Measurements from ENCODE around the gene MON1B. TPM values are rescaled to one million over a fixed set of nuclear protein-coding genes. Genes with fewer than 3 reads are reported as not detected.

Gene MON1B
- total RNA-seq, 1 experiment from 2014 or later = 49.1 TPM

DNA sequence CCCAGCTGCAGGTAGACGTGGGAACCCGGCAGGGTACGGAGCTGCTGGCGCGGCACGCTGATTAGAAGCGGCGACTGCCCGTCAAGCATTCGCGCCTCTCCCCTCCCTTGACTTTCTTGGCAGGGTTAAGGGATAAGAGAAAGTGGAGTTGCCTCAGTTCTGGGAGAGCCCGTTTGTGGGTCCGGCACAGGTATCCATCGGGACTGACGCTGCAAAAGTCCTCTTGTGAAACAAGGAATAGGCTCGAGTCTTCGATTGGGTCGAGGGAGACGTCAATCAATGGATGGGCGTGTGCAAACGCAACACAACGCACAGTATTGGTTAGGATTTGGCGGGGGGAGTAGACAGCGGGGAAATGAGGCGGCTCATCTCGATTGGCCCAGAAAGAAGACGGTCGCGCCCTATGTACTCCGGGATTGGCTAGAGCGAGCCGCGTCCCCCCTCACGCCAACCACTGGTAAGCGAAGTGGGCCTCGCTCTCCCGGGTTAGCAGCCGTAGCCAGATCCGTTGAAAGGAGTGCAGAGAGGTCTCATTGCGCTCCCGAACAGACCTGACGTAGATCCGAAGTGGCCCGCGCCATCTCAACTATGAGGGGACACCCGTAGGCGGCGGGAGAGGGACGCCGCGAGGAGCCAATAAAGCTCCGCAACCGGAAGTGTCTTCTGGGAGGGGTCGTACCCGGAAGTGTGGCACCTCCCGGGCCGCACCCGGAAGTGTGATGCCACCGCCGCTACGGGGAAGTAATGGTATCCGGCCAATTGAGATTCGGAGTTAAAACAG is at the start of gene MON1B (continued):
- TF ChIP-seq, protein P1, sequence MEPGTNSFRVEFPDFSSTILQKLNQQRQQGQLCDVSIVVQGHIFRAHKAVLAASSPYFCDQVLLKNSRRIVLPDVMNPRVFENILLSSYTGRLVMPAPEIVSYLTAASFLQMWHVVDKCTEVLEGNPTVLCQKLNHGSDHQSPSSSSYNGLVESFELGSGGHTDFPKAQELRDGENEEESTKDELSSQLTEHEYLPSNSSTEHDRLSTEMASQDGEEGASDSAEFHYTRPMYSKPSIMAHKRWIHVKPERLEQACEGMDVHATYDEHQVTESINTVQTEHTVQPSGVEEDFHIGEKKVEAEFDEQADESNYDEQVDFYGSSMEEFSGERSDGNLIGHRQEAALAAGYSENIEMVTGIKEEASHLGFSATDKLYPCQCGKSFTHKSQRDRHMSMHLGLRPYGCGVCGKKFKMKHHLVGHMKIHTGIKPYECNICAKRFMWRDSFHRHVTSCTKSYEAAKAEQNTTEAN (CRISPR knock-in tag; IDR thresholded peaks at IDR 0.05) = no peak
- no peak for TF ChIP-seq RORB (CRISPR knock-in tag; IDR thresholded peaks at IDR 0.05)
- TF ChIP-seq, protein P2, sequence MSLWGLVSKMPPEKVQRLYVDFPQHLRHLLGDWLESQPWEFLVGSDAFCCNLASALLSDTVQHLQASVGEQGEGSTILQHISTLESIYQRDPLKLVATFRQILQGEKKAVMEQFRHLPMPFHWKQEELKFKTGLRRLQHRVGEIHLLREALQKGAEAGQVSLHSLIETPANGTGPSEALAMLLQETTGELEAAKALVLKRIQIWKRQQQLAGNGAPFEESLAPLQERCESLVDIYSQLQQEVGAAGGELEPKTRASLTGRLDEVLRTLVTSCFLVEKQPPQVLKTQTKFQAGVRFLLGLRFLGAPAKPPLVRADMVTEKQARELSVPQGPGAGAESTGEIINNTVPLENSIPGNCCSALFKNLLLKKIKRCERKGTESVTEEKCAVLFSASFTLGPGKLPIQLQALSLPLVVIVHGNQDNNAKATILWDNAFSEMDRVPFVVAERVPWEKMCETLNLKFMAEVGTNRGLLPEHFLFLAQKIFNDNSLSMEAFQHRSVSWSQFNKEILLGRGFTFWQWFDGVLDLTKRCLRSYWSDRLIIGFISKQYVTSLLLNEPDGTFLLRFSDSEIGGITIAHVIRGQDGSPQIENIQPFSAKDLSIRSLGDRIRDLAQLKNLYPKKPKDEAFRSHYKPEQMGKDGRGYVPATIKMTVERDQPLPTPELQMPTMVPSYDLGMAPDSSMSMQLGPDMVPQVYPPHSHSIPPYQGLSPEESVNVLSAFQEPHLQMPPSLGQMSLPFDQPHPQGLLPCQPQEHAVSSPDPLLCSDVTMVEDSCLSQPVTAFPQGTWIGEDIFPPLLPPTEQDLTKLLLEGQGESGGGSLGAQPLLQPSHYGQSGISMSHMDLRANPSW (CRISPR knock-in tag; conservative IDR thresholded peaks at IDR 0.05; ENCODE audit: low read depth) = no peak
- TF ChIP-seq, protein P3, sequence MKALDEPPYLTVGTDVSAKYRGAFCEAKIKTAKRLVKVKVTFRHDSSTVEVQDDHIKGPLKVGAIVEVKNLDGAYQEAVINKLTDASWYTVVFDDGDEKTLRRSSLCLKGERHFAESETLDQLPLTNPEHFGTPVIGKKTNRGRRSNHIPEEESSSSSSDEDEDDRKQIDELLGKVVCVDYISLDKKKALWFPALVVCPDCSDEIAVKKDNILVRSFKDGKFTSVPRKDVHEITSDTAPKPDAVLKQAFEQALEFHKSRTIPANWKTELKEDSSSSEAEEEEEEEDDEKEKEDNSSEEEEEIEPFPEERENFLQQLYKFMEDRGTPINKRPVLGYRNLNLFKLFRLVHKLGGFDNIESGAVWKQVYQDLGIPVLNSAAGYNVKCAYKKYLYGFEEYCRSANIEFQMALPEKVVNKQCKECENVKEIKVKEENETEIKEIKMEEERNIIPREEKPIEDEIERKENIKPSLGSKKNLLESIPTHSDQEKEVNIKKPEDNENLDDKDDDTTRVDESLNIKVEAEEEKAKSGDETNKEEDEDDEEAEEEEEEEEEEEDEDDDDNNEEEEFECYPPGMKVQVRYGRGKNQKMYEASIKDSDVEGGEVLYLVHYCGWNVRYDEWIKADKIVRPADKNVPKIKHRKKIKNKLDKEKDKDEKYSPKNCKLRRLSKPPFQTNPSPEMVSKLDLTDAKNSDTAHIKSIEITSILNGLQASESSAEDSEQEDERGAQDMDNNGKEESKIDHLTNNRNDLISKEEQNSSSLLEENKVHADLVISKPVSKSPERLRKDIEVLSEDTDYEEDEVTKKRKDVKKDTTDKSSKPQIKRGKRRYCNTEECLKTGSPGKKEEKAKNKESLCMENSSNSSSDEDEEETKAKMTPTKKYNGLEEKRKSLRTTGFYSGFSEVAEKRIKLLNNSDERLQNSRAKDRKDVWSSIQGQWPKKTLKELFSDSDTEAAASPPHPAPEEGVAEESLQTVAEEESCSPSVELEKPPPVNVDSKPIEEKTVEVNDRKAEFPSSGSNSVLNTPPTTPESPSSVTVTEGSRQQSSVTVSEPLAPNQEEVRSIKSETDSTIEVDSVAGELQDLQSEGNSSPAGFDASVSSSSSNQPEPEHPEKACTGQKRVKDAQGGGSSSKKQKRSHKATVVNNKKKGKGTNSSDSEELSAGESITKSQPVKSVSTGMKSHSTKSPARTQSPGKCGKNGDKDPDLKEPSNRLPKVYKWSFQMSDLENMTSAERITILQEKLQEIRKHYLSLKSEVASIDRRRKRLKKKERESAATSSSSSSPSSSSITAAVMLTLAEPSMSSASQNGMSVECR (CRISPR knock-in tag; IDR thresholded peaks at IDR 0.05; ENCODE audit: borderline replicate concordance) = peak; percentile 11; the same call in 1 of the 2 replicates
- peak; percentile 62 for TF ChIP-seq ETV6 (CRISPR knock-in tag; IDR thresholded peaks at IDR 0.05)
- TF ChIP-seq, protein P4, sequence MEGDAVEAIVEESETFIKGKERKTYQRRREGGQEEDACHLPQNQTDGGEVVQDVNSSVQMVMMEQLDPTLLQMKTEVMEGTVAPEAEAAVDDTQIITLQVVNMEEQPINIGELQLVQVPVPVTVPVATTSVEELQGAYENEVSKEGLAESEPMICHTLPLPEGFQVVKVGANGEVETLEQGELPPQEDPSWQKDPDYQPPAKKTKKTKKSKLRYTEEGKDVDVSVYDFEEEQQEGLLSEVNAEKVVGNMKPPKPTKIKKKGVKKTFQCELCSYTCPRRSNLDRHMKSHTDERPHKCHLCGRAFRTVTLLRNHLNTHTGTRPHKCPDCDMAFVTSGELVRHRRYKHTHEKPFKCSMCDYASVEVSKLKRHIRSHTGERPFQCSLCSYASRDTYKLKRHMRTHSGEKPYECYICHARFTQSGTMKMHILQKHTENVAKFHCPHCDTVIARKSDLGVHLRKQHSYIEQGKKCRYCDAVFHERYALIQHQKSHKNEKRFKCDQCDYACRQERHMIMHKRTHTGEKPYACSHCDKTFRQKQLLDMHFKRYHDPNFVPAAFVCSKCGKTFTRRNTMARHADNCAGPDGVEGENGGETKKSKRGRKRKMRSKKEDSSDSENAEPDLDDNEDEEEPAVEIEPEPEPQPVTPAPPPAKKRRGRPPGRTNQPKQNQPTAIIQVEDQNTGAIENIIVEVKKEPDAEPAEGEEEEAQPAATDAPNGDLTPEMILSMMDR (IDR thresholded peaks at IDR 0.05) = no peak
- TF ChIP-seq, protein P5, sequence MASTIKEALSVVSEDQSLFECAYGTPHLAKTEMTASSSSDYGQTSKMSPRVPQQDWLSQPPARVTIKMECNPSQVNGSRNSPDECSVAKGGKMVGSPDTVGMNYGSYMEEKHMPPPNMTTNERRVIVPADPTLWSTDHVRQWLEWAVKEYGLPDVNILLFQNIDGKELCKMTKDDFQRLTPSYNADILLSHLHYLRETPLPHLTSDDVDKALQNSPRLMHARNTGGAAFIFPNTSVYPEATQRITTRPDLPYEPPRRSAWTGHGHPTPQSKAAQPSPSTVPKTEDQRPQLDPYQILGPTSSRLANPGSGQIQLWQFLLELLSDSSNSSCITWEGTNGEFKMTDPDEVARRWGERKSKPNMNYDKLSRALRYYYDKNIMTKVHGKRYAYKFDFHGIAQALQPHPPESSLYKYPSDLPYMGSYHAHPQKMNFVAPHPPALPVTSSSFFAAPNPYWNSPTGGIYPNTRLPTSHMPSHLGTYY (CRISPR knock-in tag; IDR thresholded peaks at IDR 0.05) = no peak
- 0 out of 2 replicates have a peak, but pooled peaks have one; percentile 6 for TF ChIP-seq TEAD1 (CRISPR knock-in tag; IDR thresholded peaks at IDR 0.05)
- TF ChIP-seq TEAD4 (CRISPR knock-in tag; IDR thresholded peaks at IDR 0.05) = no peak
- no peak for TF ChIP-seq ZNF138 (CRISPR knock-in tag; conservative IDR thresholded peaks at IDR 0.05)
- TF ChIP-seq, protein P6, sequence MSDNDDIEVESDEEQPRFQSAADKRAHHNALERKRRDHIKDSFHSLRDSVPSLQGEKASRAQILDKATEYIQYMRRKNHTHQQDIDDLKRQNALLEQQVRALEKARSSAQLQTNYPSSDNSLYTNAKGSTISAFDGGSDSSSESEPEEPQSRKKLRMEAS (CRISPR knock-in tag; IDR thresholded peaks at IDR 0.05) = peak; percentile 42; the same call in 1 of the 2 replicates
- no peak; the same call in 1 of the 2 replicates for TF ChIP-seq KAT7 (CRISPR knock-in tag; IDR thresholded peaks at IDR 0.05; ENCODE audit: borderline replicate concordance)
- no peak for TF ChIP-seq FOXJ3 (CRISPR knock-in tag; IDR thresholded peaks at IDR 0.05; ENCODE audit: borderline replicate concordance)
- TF ChIP-seq, protein P7, sequence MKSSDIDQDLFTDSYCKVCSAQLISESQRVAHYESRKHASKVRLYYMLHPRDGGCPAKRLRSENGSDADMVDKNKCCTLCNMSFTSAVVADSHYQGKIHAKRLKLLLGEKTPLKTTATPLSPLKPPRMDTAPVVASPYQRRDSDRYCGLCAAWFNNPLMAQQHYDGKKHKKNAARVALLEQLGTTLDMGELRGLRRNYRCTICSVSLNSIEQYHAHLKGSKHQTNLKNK (CRISPR knock-in tag; IDR thresholded peaks at IDR 0.05) = no peak

Measured in WTC11 (cell line).